ENCODE measurements around the gene ZSCAN22. TPM values are rescaled to one million over a fixed set of nuclear protein-coding genes. Genes with fewer than 3 reads are reported as not detected.
"Not testable (repeated sequence)": the region's sequence is repeated elsewhere in the genome, so short reads cannot be mapped to it uniquely, and the experiment has no call there.

The ZSCAN22 gene
- 2.8 TPM for total RNA-seq

- peak; percentile 89 for DNase-seq
Observed at GRCh38 chr19:58326914-58327726, at the start of gene ZSCAN22. ZSCAN22 (plus strand) TSS chr19:58326994; CDS start chr19:58334803, 7,809 bp downstream.

GRCh38 chr19:58277197-58277596 is 49.6 kb upstream of the ZSCAN22 start:
- no peak for DNase-seq

GRCh38 chr19:58277748-58278540 is 48.9 kb upstream of the ZSCAN22 start:
- DNase-seq: no peak

DNA sequence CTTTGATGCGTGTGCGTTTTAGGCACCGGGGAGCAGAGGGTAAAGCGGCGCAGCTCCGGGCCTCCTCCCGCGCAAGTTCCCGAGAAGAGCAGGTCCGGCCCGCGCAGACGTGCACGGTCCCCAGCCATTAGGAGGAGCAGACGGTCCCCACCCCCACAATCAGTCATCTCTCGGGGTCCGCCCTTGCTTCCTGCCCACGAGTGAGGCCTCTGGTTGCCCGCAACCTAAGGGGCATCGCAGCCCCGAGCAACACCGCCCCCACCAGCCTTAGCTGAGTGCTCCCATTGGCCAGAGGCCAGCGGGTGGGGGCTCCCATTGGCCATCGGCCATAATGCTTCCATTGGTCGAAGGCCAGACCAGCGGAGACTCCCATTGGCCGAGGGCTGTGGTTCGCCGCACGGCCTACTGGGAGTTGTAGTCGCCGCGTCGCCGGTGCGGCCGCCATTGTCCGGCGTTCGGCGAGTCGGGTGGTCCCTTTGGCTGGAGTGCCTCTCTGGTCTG is 48.2 kb upstream of the ZSCAN22 start, which contains the start of gene ZNF8:
Gene ZNF8, plus strand, starts transcription at position 415 of the 501 bp plus-strand sequence. CDS start 127 bp downstream, outside the sequence.
- DNase-seq: peak; percentile 95

DNA sequence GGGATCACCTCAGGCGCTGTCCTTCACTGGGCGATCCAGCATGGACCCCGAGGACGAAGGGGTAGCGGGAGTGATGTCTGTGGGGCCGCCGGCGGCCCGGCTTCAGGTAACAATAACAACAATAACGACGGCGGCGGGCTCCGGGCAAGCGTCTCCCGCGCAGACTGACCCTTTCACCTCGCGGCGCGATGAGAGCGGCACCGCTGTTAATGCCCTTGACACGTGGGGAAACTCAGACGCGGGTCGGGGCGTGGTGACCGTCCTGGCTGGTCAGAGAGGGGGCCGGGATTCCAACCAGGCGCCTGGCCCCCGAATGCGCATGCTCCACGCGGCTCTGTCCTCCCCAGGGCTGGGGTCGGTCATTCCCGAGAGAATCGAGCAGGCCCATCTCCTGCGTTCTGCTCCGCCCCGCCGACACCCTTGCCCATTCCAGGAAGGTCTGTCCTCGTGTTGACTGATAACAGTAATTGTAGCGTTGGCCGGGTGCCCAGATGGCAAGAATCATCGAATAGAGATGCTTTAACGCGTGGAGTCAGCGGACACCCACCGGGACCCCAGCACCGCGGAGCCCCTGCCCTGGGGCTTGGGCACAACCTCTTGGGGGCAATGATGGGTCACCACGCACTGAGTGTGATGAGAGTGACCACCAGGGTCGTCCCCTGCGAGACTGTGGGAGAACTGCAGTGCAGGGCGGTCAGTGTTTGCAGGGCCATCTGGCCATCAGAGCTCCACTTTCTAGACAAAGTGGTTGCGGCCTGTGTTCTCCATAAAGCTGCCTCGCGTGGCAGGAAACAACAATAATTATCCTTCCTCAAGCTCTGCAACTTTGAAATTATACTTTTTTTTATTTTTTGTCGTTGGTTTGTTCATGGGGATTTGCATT is 47.5 kb upstream of the ZSCAN22 start:
- peak; percentile 43 for DNase-seq

GRCh38 chr19:58279925-58280316 is 46.9 kb upstream of the ZSCAN22 start:
- no peak for DNase-seq

DNA sequence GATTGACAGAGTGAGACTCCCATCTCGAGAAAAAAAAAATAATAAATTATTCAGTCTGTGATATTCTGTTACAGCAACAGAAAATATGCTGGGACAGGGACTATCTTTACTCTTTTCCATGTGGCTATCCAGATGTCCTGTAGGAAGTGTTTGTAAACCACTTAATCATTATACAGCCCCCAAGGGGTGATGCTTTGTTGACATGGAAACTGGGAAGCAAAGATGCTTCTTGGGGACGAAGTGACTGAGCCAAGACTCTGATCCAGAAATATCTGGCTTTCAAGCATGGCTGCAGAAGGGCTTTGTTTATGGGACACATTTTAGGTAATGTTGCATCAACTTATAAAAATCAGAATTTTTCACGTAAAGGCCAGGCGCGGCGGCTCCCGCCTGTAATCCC is 42.6 kb upstream of the ZSCAN22 start:
- no peak for DNase-seq

- DNase-seq: no peak
Observed at GRCh38 chr19:58291943-58292342, 34.9 kb upstream of the ZSCAN22 start.

DNA sequence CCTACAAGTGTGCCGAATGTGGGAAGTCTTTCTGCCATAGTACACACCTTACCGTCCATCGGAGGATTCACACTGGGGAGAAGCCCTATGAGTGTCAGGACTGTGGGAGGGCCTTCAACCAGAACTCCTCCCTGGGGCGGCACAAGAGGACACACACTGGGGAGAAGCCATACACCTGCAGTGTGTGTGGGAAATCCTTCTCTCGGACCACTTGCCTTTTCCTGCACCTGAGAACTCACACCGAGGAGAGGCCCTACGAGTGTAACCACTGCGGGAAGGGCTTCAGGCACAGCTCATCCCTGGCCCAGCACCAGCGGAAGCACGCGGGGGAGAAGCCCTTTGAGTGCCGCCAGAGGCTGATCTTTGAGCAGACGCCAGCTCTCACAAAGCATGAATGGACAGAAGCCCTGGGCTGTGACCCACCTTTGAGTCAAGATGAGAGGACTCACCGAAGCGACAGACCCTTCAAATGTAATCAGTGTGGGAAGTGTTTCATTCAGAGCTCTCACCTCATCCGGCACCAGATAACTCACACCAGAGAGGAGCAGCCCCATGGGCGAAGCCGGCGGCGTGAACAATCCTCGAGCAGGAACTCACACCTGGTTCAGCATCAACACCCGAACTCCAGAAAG is 31.9 kb upstream of the ZSCAN22 start:
- DNase-seq: no peak

- DNase-seq: peak; percentile 57
Observed at GRCh38 chr19:58296104-58296503, 30.7 kb upstream of the ZSCAN22 start.

DNA sequence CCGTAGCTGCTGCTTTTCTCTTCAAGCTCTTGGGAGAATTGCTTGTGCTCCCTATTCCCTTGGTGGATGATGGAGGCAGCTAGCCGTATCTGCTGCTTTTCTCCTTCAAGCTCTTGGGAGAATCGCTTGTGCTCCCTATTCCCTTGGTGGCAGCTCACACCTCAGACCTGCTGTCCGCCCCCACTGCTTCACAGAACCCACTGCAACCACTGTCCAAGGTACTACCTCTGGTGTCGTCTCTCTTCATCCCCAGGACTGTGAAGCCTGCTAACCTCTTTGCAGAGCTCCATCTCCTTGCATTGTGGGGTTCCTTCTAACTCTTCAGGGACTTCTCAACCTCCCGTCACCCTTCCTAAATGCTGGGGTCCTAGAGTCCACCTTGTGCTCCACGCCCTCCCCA is 26.2 kb upstream of the ZSCAN22 start:
- DNase-seq: no peak

GRCh38 chr19:58304255-58304654 is 22.5 kb upstream of the ZSCAN22 start:
- DNase-seq: no peak

DNA sequence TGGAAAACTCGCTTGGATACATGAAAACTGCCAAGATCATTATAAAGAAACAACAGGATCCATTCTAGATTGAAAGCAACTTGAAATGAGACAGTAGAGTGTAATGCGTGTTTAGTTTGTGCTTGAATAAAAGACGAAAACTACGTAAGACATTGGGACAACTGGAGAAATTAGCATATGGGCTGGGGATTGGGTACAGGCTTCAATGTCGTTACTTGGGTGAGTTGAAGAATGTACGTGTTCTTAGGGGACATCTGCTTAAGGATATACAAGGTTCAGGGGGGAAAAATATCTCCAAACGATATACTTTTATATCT is 22.1 kb upstream of the ZSCAN22 start:
- DNase-seq: no peak

DNA sequence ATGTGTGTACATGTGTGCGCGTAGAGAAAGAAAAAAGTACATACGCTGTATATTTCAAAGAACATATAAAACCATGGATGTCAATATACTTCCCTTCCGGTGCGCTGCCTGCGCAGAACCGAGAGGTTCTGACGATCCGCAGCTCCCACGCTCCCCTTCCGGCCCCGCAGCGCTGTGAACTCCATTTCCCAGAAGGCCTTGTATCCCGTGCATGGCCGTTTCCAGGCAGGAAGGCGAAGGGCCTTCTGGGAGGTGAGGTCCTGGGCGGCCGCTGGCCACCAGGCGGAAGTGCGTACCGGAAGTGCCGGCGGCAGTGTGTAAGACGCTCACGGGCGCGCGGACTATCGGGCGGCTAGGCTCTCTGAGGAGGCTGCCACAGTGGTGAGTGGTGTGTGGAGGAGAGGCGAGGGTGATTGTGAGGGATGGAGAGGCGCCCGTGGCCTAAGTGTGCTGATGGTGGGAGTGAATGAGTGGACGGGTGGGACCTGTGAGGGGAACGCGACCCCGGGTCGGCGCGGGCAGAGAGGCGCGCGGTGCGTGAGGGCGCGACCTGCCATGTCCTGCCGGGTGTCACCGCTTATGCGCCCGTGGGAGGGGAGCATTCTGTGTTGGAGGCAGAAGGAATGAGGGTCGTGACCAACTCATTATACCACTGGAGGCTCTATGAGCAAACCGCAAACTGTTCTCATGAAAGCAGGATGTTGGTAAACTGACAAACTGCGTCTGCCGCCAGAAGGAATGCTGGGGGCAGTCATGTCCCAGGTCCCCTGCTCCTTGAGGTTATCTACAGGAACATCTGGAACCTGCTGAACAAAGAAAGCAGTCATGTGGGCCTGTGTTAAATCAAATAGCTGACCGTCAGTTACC is 21.5 kb upstream of the ZSCAN22 start, which contains the start of gene ERVK3-1:
Gene ERVK3-1, plus strand, starts transcription at position 313 of the 867 bp plus-strand sequence. CDS start 6,792 bp downstream, outside the sequence.
- DNase-seq: peak; percentile 95

- DNase-seq: no peak
Observed at GRCh38 chr19:58305932-58306323, 20.9 kb upstream of the ZSCAN22 start.

GRCh38 chr19:58307736-58308135 is 19.1 kb upstream of the ZSCAN22 start:
- no peak for DNase-seq

DNA sequence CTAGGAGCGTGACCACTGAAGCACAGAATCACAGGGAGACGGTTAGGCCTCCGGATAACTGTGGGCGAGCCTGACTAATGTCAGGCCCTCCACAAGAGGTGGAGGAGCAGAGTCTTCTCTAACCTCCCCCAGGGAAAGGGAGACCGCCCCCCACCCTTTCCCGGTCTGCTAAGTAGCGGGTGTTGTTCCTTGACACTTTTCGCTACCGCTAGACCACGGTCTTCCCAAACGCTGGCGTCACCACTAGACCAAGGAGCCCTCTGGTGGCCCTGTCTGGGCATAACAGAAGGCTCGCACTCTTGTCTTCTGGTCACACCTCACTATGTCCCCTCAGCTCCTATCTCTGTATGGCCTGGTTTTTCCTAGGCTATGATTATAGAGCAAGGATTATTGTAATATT is 16.1 kb upstream of the ZSCAN22 start:
- not testable (repeated sequence) for DNase-seq

DNA sequence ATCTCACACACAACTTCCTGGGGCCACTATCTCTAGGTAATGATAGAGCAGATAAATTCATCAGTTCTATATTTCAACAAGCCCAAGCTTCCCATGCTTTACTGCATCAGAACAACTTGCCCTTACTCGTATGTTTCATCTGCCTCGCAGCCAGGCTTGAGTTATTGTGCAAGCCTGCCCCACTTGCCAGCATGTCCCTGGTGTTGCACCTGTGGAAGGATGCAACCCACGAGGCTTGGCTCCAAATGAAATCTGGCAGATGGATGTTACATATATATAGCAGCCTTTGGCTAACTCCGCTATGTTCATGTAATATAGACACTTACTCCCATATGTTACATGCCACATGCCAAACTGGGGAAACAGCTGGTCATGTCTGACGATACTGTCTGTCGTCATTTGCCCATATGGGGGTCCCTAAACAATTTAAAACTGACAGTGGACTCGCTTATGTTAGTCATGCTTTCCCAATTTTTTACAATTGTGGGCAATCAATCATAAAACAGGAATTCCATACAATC is 15.4 kb upstream of the ZSCAN22 start:
- no peak for DNase-seq

GRCh38 chr19:58315580-58315979 is 11.2 kb upstream of the ZSCAN22 start:
- DNase-seq: no peak

GRCh38 chr19:58317476-58318072 is 9.2 kb upstream of the ZSCAN22 start:
- DNase-seq: no peak

All from skin of body (tissue), 2 donors.